NCI-H2196 treated with DMSO at 0.1 percent for 48 hours (cell line): ENCODE measurements around the gene UBR2.
"Not testable (repeated sequence)": the region's sequence is repeated elsewhere in the genome, so short reads cannot be mapped to it uniquely, and the experiment has no call there.

Source experiments
- DNase-seq: peaks from one replicate; lab custom pipeline; 2025; ENCODE audit not compliant: unreplicated experiment; lab: John Stamatoyannopoulos, UW

Gene UBR2

GRCh38 chr6:42616716-42617115, 52.9 kb downstream of the UBR2 start:
- DNase-seq, result no peak

- no peak for DNase-seq
Measured at GRCh38 chr6:42618105-42618504, 54.3 kb downstream of the UBR2 start.

GRCh38 chr6:42618686-42619085, 54.9 kb downstream of the UBR2 start:
- DNase-seq, result no peak

DNA sequence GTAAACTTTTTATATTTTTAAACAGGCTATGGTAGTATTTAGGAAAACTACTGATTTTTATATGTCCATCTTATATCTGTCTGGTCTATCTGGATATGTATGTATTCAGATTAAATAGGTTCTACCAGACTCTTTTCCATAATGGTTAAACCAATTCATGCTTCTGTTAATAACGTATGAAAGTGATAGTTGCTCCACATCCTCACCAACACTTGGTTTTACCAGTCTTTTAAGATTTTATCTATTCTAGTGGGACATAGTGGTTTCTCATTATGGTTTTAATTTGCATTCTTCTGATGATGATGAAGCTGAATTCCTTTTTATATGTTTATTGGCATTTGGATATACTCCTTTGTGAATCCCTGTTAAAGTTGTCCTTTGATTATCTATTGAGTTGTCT, 56.1 kb downstream of the UBR2 start:
- DNase-seq, result no peak

- DNase-seq, result no peak
Measured at GRCh38 chr6:42624601-42625000, 60.8 kb downstream of the UBR2 start.

DNA sequence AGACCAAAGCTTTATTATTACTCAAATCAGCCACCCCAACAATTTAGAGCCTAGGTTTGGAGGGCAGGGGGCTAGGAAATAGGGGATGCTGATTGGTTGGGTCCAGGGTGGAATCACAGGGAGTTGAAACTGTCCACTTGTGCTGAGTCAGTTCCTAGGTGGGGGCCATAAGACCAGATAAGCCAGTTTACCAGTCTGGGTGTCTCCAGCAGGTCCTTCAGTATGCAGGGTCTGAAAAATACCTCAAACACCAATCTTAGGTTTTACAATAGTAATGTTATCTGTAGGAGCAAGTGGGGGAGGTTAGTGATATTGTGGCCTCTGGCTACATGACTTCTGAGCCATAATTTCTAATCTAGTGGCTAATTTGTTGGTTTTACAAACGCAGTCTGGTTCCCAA, 63.2 kb downstream of the UBR2 start:
- no peak for DNase-seq

- DNase-seq, result no peak
Measured at GRCh38 chr6:42627674-42628073, 63.8 kb downstream of the UBR2 start.

- no peak for DNase-seq
Measured at GRCh38 chr6:42628604-42629003, 64.8 kb downstream of the UBR2 start.

DNA sequence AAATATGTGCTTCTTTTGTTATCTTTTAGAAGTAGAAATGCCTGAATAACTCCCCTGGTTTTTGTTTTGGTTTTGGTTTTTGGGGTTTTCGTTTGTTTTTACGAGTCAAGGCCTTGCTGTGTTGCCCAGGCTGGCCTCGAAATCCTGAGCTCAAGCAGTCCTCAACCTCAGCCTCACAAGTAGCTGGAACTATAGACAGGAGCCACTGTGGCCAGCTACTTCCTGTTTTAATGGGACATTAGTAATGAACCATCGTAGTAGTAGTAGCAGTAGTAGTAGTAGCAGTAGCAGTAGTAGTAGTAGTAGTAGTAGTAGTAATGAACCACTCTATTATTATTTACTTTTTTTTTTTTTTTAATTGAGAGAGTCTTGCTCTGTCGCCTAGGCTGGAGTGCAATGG, 66.0 kb downstream of the UBR2 start:
- no peak for DNase-seq

DNA sequence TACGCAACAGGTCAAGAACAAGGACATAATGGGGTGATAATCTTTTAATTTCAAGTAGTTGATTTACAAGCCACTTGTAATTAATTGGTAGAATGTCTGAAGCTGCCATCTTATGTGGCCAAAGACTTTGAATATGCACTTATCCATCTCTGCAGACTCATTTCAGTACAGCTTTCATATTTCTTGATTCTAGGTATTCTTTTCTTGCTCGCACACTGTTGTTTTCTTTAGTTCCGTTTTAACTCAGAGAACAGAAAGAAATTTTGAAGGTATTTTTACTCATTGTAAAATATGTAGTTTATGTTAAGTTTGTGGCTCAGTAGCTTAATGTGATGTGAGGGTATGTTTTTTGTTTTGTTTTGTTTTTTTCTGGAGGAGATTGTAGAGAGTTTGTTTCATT, 73.9 kb downstream of the UBR2 start:
- no peak for DNase-seq

DNA sequence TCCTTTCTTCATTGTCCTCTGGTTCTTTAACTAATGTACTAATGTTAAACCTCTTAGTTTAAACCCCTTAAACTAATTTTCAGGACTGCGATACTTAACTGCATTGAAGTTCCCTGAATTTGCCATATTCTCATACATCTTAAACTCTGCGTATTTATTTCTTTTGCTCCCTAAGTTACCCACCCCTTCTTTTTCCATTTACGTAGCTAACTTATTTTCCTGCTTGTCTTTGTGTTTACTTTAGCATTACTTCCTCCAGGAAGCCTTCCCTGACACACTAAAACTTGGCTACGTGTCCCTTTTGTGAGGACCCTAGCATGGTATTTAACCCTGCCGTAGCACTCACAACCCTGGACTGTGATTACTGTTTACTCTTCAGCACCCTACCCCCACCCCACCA, 79.0 kb downstream of the UBR2 start:
- DNase-seq, result no peak

DNA sequence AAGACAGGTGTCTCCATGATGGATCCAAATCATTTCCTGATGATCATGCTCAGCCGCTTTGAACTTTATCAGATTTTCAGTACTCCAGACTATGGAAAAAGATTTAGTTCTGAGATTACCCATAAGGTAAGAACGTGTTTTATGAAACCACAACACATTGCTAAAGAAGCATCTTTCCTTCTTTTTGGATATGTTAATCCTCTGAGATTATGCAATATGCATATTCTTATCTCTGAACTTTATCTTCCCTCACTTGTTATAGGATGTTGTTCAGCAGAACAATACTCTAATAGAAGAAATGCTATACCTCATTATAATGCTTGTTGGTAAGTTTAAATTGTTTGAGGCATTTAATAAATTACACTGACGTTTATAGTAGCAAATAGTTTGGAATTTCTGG, 80.4 kb downstream of the UBR2 start:
- DNase-seq, result no peak

DNA sequence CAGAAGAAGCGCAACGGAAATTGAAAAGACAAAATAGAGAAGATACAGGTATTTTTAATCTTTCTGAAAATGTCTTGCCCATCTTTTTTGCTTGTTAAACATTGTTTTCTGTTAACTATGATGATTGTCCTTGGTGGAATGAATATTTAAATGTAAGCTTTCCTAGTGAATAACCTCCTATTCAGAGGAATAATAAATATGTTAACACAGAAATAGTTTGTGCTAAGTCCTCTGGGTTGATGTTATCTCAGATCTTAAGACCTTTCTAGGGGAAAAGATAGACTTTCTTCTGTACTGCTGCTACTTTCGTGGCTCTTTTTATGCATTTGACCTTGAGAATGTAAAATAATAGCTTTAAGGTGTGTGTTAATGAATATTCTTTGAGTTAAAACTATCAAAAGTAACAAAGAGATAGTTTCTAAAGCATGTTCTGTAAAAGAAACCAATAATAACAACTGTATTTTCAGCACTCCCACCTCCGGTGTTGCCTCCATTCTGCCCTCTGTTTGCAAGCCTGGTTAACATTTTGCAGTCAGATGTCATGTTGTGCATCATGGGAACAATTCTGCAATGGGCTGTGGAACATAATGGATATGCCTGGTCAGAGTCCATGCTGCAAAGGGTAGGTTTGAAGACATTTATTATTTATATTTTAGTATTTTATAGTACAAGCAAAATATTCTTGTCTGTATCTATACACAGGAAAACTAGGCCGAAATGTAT, 88.4 kb downstream of the UBR2 start:
- no peak for DNase-seq

DNA sequence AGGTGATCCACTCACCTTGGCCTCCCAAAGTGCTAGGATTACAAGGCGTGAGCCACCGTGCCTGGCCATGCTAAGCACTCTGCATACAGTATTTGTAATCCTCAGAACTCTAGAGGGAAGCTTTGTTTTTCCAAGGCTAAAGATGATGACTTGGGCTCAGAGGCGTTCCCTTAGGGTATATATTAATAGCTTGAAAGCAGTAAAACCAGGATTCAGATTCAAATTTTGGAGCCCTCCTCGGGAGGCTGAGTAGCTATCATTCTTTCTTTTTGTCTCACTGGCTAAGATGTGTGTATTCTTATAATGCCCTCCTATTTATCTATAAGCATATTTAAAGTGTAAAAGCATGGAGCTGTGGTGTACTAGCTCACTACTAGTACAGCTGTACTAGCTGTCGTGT, 90.0 kb downstream of the UBR2 start:
- no peak for DNase-seq

- no peak for DNase-seq
Measured at GRCh38 chr6:42659806-42660205, 96.0 kb downstream of the UBR2 start.

DNA sequence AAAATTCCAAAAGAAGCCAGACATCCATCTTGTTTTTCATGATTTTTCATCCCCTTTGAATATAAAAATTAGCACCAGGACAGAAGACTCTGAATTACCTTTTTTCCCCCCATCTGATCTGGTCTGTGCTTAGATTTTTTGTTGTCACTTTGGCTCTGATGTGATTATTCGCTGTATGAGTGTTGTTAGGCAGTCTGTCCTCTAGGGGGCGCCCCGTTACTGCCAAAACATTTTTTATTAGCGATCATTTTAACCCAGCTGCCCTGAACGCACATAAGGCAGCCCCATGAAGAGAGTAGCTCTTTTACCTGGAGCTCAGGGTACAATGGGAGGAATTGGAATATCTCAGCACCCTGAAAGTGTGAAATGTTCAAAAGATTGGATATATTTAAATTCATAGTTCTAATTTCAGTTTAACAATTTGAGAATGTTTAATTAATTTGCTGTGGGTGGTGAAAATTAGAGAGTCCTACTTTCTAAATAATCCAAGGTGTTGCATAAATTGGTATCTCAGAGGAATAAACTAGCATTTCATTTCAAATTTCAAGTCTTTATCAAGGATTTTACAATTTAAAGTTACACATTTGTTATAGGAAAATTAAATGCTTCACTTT, 97.8 kb downstream of the UBR2 start:
- DNase-seq, result peak; percentile 63

DNA sequence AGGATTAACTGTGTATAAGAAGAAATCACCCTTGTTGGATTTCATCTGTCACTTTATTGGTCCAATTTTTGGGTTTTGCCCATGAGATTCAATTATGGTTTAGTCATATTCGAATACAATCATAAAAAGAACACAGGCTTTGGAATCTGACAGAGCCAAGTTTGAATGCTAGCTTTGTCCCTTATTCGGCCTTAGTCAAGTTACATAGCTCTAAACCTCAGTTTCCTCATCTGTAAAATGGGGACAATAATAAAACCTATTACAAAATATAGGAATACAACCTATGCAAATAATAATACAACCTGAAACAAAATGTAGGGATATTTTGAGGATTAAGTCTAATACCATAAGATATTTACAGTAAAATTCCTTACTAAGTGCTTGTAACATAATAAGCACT, 100.9 kb downstream of the UBR2 start:
- DNase-seq, result no peak

DNA sequence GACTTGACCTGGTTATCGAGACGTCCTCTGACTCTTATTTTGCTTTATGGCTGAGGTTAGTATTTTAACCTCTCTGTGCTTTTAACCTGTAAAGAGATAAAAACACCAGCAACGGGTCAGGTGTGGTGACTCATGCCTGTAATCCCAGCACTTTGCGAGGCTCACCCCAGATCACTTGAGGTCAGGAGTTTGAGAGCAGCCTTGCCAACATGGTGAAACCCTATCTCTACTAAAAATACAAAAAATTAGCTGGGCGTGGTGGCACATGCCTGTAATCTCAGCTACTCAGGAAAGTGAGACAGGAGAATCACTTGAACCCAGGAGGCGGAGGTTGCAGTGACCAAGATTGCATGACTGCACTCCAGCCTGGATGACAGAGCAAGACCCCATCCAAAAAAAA, 110.5 kb downstream of the UBR2 start:
- not testable (repeated sequence) for DNase-seq

GRCh38 chr6:42674780-42675179, 111.0 kb downstream of the UBR2 start:
- no peak for DNase-seq

GRCh38 chr6:42679358-42679757, 115.5 kb downstream of the UBR2 start:
- no peak for DNase-seq

DNA sequence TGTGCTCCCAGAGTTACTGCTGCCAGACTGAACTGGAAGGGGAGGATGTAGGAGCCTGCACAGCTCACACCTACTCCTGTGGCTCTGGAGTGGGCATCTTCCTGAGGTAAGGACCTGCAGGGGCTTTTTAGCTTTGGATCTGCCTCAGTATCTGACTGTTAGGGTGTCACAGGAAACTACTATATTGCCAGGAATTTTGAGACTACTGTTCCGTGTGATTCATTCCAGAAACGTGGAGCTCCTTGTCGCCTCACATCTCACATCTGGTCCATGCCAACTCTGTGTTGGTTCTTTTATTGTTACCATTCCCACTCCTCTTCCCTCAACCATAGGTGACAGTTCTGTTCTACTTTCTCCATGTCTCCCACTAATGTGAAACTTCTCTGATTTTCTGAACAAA, 124.5 kb downstream of the UBR2 start:
- no peak for DNase-seq

- no peak for DNase-seq
Measured at GRCh38 chr6:42689371-42689770, 125.5 kb downstream of the UBR2 start.

DNA sequence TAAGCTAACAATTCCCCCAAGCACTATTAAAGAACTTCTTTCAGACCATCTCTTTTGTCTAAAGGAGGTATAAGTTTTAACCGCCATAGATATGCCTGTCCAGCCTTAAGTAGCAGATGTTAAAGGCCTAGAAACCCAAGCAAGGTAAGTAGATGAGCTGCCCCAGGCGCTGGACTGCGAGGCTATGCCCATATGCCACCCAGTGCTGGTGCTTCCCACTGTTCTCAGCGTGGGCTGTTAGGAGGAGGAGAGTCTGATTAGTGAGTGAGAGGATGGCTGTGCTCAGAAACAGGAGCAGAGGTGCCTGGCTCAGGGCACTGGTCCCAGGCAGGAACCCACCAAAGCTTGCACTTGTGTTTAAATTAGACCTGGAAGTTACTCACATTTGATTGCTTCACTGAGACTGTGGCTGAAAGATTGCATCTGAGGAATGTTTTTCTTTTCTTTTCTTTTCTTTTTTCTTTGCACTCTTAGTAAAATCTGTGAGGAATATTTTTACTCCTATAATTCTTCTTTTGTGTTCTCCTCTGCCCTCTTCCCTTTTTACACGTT, 126.4 kb downstream of the UBR2 start:
- DNase-seq, result no peak
